GM21381 (cell line): ENCODE results near the gene NCOA1.

Experiments
- ATAC-seq: cut with Tn5 transposase; IDR thresholded peaks from one replicate; pipeline ENCODE4 v1.9.1; 2021; ENCODE audit warnings: mild to moderate bottlenecking, moderate library complexity; ENCODE audit not compliant: unreplicated experiment

Gene NCOA1

GRCh38 chr2:24621779-24622538 lies 130.9 kb downstream of the NCOA1 start:
- ATAC-seq: no peak

GRCh38 chr2:24623535-24623934 lies 132.5 kb downstream of the NCOA1 start:
- ATAC-seq: no peak

GRCh38 chr2:24625728-24626127 lies 134.7 kb downstream of the NCOA1 start:
- no peak for ATAC-seq

GRCh38 chr2:24626131-24626530 lies 135.1 kb downstream of the NCOA1 start:
- no peak for ATAC-seq

- no peak for ATAC-seq
Observed at GRCh38 chr2:24628746-24629145, 137.7 kb downstream of the NCOA1 start.

- ATAC-seq: no peak
Observed at GRCh38 chr2:24632172-24632571, 141.1 kb downstream of the NCOA1 start.

GRCh38 chr2:24635181-24635580 lies 144.1 kb downstream of the NCOA1 start:
- ATAC-seq: no peak

- no peak for ATAC-seq
Observed at GRCh38 chr2:24638568-24638967, 147.5 kb downstream of the NCOA1 start.

- ATAC-seq: no peak
Observed at GRCh38 chr2:24642351-24642750, 151.3 kb downstream of the NCOA1 start.

GRCh38 chr2:24643051-24643450 lies 152.0 kb downstream of the NCOA1 start:
- ATAC-seq: no peak

GRCh38 chr2:24644032-24644431 lies 153.0 kb downstream of the NCOA1 start:
- ATAC-seq: no peak

- no peak for ATAC-seq
Observed at GRCh38 chr2:24650997-24651642, 160.1 kb downstream of the NCOA1 start.

- ATAC-seq: no peak
Observed at GRCh38 chr2:24651643-24652003, 160.6 kb downstream of the NCOA1 start.

- ATAC-seq: no peak
Observed at GRCh38 chr2:24652265-24653182, 161.5 kb downstream of the NCOA1 start.

- no peak for ATAC-seq
Observed at GRCh38 chr2:24657818-24658217, 166.8 kb downstream of the NCOA1 start.

- ATAC-seq: no peak
Observed at GRCh38 chr2:24658531-24659202, 167.6 kb downstream of the NCOA1 start.

GRCh38 chr2:24659862-24660261 lies 168.8 kb downstream of the NCOA1 start:
- no peak for ATAC-seq

- no peak for ATAC-seq
Observed at GRCh38 chr2:24667542-24667941, 176.5 kb downstream of the NCOA1 start.

- no peak for ATAC-seq
Observed at GRCh38 chr2:24671230-24671629, 180.2 kb downstream of the NCOA1 start.

- ATAC-seq: no peak
Observed at GRCh38 chr2:24672589-24672988, 181.5 kb downstream of the NCOA1 start.

GRCh38 chr2:24675338-24675737 lies 184.3 kb downstream of the NCOA1 start:
- no peak for ATAC-seq
